RKO (cell line): Measurements from ENCODE around the gene ME3.
"Not testable (repeated sequence)": the region's sequence is repeated elsewhere in the genome, so short reads cannot be mapped to it uniquely, and the experiment has no call there.

Experiments used
- DNase-seq: peaks from one replicate; pipeline ENCODE4 v3.0.0-alpha.2; 2016; ENCODE audit warnings: low spot score

ME3 gene

DNA sequence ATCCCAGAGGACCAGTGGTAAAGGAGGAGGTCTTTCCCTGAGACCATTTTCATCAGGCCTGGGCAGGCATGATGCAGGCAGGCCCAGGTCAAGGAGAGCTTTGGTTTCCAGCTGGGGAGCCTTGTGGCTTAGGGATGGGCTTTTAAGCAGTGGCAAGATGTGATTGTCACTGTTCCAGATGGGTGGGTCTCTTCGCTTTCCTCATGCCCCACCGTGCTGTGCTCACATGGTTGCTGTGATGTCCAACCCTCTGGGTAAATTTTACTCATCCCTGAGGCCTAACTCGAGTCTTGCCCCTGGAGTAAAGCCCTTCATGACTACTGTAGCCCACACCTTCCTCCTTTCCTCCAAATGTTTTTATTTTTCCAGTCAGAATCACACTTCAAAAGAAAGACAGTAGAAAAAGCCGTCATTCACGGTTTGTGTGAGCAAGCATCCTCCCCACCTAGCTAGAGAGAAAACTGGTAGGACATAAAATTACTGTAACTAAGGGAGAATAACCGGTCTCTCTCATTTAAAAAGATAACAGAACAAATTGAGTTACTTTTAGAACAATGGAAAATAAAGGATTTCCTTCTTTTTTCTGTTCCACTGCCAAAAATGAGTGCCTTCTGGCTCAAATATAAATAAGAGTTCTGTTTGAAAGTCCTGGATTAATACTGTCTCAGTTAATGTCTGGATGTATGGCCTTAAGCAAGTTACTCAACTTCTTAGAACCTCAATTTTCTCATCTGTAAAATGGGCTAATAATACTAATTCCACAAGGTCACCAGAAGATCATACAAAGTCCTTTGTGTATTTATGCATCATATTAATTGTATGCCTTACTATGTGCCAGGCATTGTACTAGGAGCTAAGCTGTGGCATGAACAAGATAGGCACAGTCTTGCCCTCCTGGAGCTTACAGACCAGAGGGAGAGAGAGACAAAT lies 84.9 kb downstream of the ME3 start:
- no peak for DNase-seq

DNA sequence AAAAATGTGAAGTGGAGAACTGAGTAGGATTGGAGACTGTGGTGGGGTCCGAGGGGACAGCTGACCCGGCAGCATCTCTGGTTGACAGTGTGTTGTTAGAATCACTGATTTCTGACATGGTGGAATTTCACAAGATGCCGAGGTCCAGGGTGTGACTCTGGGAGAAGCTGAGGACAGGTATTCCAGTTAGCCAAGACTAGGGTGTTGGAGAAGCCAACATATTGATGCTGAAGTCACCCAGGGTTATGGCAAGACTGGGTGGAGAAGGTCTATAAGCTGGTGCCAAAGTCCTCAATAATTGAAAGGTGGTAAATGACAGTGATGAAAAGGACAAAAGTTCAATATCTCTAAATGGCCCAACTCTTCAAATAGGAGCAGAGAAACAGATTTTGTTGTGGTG lies 86.1 kb downstream of the ME3 start:
- no peak for DNase-seq

DNA sequence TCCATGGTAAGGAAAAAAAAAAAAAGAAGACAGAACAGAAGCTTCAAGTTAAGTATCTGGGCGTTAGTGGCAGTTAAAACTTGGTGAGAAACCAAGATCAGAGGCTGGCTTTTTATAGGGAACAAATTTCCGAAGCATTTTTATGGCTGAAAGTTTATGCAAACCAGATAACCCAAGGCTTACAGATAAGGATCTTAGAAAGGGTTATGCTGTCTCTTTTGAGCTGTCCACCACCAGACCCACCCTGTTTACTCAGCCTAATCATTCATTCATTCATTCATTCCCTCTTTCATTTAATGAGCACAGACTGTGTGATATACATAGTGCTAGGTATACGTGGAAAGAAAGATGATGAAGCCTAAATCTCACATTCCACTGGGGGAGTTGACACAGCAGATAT lies 89.5 kb downstream of the ME3 start:
- DNase-seq, result no peak

GRCh38 chr11:86580535-86580934 lies 91.9 kb downstream of the ME3 start:
- no peak for DNase-seq

DNA sequence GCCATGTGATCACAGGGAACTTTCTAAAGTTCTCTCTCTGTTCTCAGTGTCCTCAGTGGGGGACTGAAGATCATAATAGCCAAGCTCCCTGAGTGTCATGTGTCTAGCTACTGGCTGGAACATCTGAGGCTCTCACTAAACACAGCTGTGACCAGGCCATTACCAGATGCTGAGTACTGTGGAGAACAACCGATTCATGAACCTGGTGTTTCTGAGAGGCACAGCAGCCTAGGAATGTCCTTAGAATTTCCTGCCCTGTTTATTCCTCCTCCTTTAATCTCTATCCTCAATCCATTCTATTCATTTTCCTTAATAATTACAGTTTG lies 93.0 kb downstream of the ME3 start:
- DNase-seq, result no peak

- no peak for DNase-seq
These were observed 93.5 kb downstream of the ME3 start for GRCh38 chr11:86578727-86579405.

GRCh38 chr11:86577644-86578636 lies 94.5 kb downstream of the ME3 start:
- no peak for DNase-seq

DNA sequence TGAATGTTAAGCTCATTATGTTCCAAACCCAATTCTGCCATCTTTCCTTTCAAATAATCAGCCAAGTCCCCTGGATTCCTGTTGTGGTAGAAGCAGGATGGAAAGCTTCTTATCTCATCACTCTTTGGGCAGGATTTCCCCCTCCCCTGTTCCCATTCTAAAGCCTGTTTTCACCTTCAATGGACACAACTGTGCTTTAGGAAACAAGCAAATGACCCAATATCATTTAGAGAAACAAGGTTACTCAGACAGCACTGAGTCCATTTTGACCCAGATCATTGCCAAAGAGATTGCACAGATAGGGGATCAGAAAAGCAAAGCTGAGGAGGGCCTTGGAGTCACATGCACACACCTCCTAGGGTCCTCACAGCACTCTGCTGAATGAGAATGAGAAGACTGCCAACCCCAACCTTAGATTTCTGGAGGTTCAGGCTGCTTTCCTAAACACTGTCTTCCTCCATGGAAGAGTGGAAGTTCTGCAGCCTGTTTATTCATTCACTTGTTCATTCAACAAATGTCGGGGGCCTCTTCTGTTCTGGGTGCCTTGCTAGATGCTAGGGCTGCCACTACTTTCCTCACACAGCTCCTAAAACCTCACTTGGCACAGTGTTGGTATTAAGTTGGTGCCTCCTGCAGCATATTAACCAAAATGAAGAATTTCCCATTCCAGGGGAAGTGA lies 95.3 kb downstream of the ME3 start:
- no peak for DNase-seq

- no peak for DNase-seq
These were observed 96.5 kb downstream of the ME3 start for GRCh38 chr11:86575927-86576326.

- DNase-seq, result no peak
These were observed 97.1 kb downstream of the ME3 start for GRCh38 chr11:86575208-86575855.

DNA sequence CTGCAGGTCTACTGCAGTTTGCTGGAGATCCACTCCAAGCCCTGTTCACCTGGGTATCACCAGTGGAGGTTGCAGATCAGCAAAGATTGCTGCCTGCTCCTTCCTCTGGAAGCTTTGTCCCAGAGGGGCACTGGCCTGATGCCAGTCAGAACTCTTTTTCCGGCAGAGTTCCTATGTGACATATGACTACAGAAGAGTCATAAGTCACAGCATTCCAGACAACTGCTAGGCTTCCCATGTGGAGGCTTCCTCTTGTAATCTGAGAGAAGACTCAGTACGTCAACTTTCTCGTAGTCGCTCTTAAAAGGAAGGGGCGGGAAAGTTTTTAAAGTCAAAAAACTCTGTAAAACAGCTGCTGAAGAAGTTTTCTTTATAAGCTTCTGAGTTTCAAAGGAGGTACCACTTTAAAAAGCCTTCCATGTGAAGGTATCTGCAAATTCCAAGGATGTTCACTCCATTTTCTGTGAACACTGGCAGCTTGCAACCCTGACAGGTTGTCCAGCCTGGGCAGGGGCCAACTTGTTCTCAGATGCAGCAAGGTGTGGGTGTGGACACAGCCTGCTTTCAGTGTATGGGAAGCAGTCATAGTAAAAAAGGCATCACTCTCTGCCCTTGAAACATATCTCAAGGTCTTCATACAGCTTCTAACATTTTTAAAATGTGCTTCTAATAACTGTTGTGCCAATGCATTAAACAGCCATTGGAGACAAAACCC lies 97.8 kb downstream of the ME3 start:
- no peak for DNase-seq

DNA sequence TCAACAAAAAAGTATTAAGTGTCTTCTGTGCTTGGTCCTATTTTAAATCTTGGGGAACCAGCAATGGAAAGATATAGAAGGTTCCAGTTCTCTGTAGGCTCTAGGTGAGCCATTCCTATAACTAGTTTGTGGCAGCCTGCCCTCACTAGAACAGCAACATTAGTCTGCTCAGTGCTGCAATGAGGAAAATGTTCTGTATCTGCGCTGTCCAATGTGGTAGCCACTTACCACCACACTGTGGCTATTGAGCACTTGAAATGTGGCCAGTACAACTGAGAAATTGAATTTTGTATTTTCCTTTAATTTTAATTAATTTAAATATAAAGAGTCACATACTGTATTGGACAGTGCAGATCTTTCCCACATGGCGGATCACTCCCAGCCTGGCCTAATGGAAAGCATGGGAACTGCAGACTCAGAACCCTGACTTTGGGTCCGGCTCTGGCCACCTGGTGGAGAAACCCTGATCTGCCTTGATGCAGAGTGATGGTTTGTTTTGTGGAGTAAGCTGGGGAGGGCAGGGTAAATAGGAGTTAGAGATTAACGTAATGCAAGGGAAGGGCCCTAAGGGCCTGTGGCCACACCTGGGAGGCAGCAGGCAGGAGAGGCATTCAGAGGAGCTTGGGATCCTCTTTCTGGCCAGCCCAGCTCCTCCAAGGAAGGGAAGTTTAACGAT lies 101.0 kb downstream of the ME3 start:
- DNase-seq, result peak; percentile 43

DNA sequence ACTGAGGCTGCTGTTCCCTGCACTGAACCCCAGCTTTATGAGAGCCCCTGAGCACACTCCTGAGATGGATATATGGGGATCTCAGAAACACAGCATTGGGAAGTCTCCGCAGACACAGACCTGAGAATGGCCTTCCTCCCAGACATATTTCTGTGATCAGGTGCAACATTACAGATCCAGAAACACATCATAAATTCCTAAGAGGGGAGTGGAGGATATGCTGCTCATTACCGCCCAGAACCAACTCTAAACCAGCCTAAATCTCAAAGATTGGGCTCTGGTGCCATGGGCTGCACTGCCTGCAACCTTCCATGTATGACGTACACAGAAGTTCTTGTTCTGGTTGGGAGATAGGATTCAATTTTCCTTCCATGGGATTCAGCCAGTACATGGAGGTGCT lies 102.0 kb downstream of the ME3 start:
- no peak for DNase-seq

- DNase-seq, result peak; percentile 19
These were observed 102.4 kb downstream of the ME3 start for GRCh38 chr11:86570020-86570419.

- no peak for DNase-seq
These were observed 103.3 kb downstream of the ME3 start for GRCh38 chr11:86569109-86569508.

- DNase-seq, result no peak
These were observed 106.6 kb downstream of the ME3 start for GRCh38 chr11:86565801-86566312.

- no peak for DNase-seq
These were observed 107.0 kb downstream of the ME3 start for GRCh38 chr11:86565388-86565787.

DNA sequence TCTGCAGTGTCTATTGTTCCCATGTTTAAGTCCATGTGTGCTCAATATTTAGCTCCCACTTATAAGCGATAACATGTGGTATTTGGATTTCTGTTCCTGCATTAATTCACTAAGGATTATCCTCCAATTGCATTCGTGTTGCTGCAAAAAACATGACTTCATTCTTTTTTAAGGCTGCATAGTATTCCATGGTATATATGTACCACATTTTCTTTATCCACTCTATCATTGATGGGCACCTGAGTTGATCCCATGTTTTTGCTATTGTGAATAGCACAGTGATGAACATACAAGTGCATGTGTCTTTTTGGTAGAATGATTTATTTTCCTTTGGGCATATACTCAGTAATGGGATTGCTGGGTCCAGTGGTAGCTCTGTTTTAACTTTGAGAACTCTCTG lies 109.6 kb downstream of the ME3 start:
- not testable (repeated sequence) for DNase-seq

- DNase-seq, result no peak
These were observed 113.0 kb downstream of the ME3 start for GRCh38 chr11:86559311-86559945.
